B cell (primary cell): ENCODE measurements around the gene TRIO. TPM values are rescaled to one million over a fixed set of nuclear protein-coding genes. Genes with fewer than 3 reads are reported as not detected.

Experiments used
- ATAC-seq: fragments of 200-7000 bp; cut with Tn5 transposase; one replicate; pipeline ENCODE4 v1.10.0; 2021; ENCODE audit warnings: low read depth, mild to moderate bottlenecking, moderate number of reproducible peaks, moderate library complexity
- CTCF ChIA-PET: fragments of 350-600 bp; sonication (Branson Sonifier 250); formaldehyde crosslinking; loops from one replicate; lab custom pipeline; 2021; ENCODE audit warnings: antibody characterized with exemption, inconsistent platforms; lab: Charles Lee
- POLR2A ChIA-PET: fragments of 350-600 bp; sonication (Branson Sonifier 250); formaldehyde crosslinking; loops from one replicate; lab custom pipeline; 2021; ENCODE audit warnings: antibody characterized with exemption; lab: Charles Lee
- DNase-seq: peaks from one replicate; pipeline ENCODE4 v3.0.0; 2013
- H2AFZ ChIP-seq: 2 replicates; pipeline ENCODE4 v1.6.1; 2012; ENCODE audit warnings: mild to moderate bottlenecking, low read depth, low read length; ENCODE audit not compliant: insufficient read depth, poor library complexity, severe bottlenecking
- H3K27ac ChIP-seq, 2 donors: 1 replicate in 1 of 2; 2 replicates in 1 of 2; pipeline ENCODE4 v1.5.1; 2012 to 2013; ENCODE audit warnings: low read length in 2 of 2, mild to moderate bottlenecking in 2 of 2, moderate library complexity in 1 of 2
- H3K27me3 ChIP-seq, 4 experiments: fragments of 200-600 bp in 1 of 4; sonication (generic) in 1 of 4; replicated peaks in 1 of 4; 1 replicate in 2 of 4; 2 replicates in 2 of 4; pipeline versions ENCODE4 v1.6.1 to v1.7.0; 2013 to 2016; ENCODE audit warnings: low read length in 3 of 4, mild to moderate bottlenecking in 2 of 4, mixed read lengths in 1 of 4, moderate library complexity in 1 of 4; ENCODE audit not compliant: insufficient read depth in 4 of 4, control insufficient read depth in 3 of 4; ENCODE audit errors: control extremely low read depth in 1 of 4
- H3K36me3 ChIP-seq, 2 experiments: replicated peaks in 1 of 2; 1 replicate in 1 of 2; 2 replicates in 1 of 2; pipeline versions ENCODE4 v1.6.1 to v1.7.1; 2013; ENCODE audit warnings: low read length in 1 of 2; ENCODE audit not compliant: insufficient read depth in 2 of 2, control insufficient read depth in 1 of 2; ENCODE audit errors: control extremely low read depth in 1 of 2, extremely low read depth in 1 of 2
- H3K4me1 ChIP-seq, 2 donors: fragments of 200-600 bp in 1 of 2; sonication (generic) in 1 of 2; 1 replicate in 1 of 2; 2 replicates in 1 of 2; pipeline versions ENCODE4 v1.5.1 to v1.6.1; 2013 to 2017; ENCODE audit warnings: low read length in 2 of 2; ENCODE audit not compliant: control insufficient read depth in 2 of 2, insufficient read depth in 2 of 2
- H3K4me2 ChIP-seq: replicated peaks from 2 replicates; pipeline ENCODE3; 2012; ENCODE audit warnings: mild to moderate bottlenecking, low read depth, low read length; ENCODE audit not compliant: poor library complexity, severe bottlenecking
- H3K4me3 ChIP-seq, 5 experiments: fragments of 200-600 bp in 1 of 5; sonication (generic) in 1 of 5; 1 replicate in 3 of 5; 2 replicates in 2 of 5; pipeline versions ENCODE4 v1.5.1 to v1.7.0; 2011 to 2016; ENCODE audit warnings: low read length in 4 of 5, mild to moderate bottlenecking in 4 of 5, low read depth in 2 of 5, control low read depth in 1 of 5, moderate library complexity in 1 of 5; ENCODE audit not compliant: insufficient read depth in 1 of 5; ENCODE audit errors: control extremely low read depth in 1 of 5, extremely low read depth in 1 of 5
- H3K79me2 ChIP-seq: fragments of 200-600 bp; sonication (generic); one replicate; pipeline ENCODE4 v1.6.0; 2016; ENCODE audit warnings: low read length; ENCODE audit not compliant: control insufficient read depth, insufficient read depth
- H3K9ac ChIP-seq: fragments of 200-600 bp; sonication (generic); 2 replicates; pipeline ENCODE4 v1.6.1; 2017; ENCODE audit warnings: mild to moderate bottlenecking, low read length, moderate library complexity
- H3K9me3 ChIP-seq, 3 donors: one replicate each; pipeline versions ENCODE4 v1.6.1 to v1.7.1; 2013; ENCODE audit warnings: low read length in 2 of 3; ENCODE audit not compliant: control insufficient read depth in 2 of 3, insufficient read depth in 1 of 3; ENCODE audit errors: control extremely low read depth in 1 of 3
- H4K20me1 ChIP-seq: 2 replicates; pipeline ENCODE4 v1.6.0; 2012; ENCODE audit warnings: mild to moderate bottlenecking, low read length; ENCODE audit not compliant: insufficient read depth, control insufficient read depth, poor library complexity, severe bottlenecking
- H3K27ac Mint-ChIP-seq: one replicate; pipeline ENCODE4 v1.8.0; 2021; ENCODE audit warnings: mixed read lengths
- H3K27me3 Mint-ChIP-seq: one replicate; pipeline ENCODE4 v1.8.0; 2021; ENCODE audit warnings: mixed read lengths
- H3K4me1 Mint-ChIP-seq: one replicate; pipeline ENCODE4 v1.8.0; 2021; ENCODE audit warnings: mixed read lengths
- H3K4me3 Mint-ChIP-seq: one replicate; pipeline ENCODE4 v1.8.0; 2021; ENCODE audit warnings: mixed read lengths
- H3K9me3 Mint-ChIP-seq: one replicate; pipeline ENCODE4 v1.8.0; 2022; ENCODE audit warnings: mixed read lengths; ENCODE audit not compliant: insufficient read depth
- EZH2 ChIP-seq: IDR thresholded peaks from 2 replicates; pipeline ENCODE4 v1.6.1; 2012; ENCODE audit warnings: borderline replicate concordance, low read depth, mild to moderate bottlenecking, moderate library complexity, low read length; ENCODE audit not compliant: insufficient read depth, poor library complexity, severe bottlenecking
- WGBS: methylation state at CpG from one replicate; pipeline ENCODE4 v1.1.5; 2013; ENCODE audit warnings: missing lambda C conversion rate; ENCODE audit not compliant: insufficient coverage; 5-methylcytosine and 5-hydroxymethylcytosine counted together
- intact Hi-C: fragments of 100-400 bp; cut with micrococcal nuclease; formaldehyde crosslinking; loops from one replicate; pipeline ENCODE4 v1.10.0; 2022
- polyA plus RNA-seq: library from polyadenylated mRNA; depleted of rRNA; stranded (reverse); fragments of >200 nt; gene quantifications from 2 replicates; pipeline ENCODE4 v1.2.3, GENCODE V29; 2012
- total RNA-seq, 2 donors: library from RNA; stranded (reverse); fragments of 120-200 nt in 1 of 2; gene quantifications; 1 replicate in 1 of 2; 2 replicates in 1 of 2; pipeline versions ENCODE4 v1.2.3 to v1.2.4, GENCODE V29; 2013 to 2022
- TF ChIP-seq, protein P1 (sequence below): fragments of 200-600 bp; IDR thresholded peaks from one replicate; pipeline ENCODE4 v1.8.0; 2022; ENCODE audit warnings: antibody characterized with exemption, mild to moderate bottlenecking

Gene TRIO
- total and polyA plus RNA-seq, 2 donors (not counting 1 experiment from before 2014, with no cell fraction given): 90.5 to 479 TPM

DNA sequence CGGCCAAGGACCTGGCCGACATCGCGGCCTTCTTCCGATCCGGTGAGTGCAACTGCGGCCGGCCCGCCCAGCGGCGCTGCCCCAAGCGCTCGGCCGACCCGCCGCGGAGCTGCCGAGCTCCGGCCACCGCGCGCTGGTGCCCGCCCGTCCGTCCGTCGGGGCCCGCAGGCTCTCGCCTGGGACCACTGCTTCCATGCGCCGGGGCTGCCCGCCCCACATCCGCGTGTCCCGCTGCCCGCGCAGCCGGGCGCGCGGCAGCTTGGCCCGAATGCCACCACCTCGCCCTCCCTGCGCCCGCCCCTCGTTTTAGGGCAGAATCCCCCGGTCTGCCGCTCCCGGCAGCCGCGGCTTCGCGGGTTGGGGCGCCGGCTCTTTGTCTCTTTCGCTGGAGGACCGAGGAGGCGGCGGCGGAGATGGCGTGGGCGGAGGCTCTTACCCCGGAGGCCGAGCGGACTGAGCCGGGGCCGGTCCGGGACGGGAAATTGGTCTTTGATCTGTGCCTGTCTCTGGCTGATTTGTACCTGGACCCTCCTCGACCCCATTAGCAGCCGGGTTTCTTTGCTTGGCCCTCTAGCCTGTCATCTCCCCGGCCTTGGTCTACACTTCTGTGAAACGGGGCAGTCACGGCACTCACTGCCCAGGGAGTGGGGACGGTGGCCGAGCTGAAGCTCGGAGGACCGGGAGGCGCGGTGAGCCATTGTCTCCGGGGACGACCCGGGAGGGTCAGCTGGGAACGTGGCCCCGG, 871 bp downstream of the TRIO start:
- POLR2A ChIA-PET: interaction anchor here (1.5 to 4.8 kb wide), 3 partner anchors 11 to 69 kb away, joined by 8 to 53 read pairs (median 12); no protein-coding TSS in a partner anchor
- Mint-ChIP-seq H3K4me1 (peaks cover 43% of the 10 kb centered on the region), H3K9me3 (no peaks in the 10 kb centered on the region), H3K4me3 (peak overlapping the region; percentile 86), H3K27ac (peak overlapping the region; percentile 97), H3K27me3 (peaks cover 6% of the 10 kb centered on the region)
- Histone ChIP-seq H3K4me3 (peak overlapping the region; percentile 57 to 97 (median 93)), H3K9me3 (no peaks in the 10 kb centered on the region), H3K9ac (peak overlapping the region; percentile 93), H3K27ac (peak overlapping the region; percentile 92 to 95), H4K20me1 (peaks cover 6% of the 10 kb centered on the region), H3K27me3 (peaks cover 0 to 4% (median 1%) of the 10 kb centered on the region in 4 experiments), H2AFZ (peak overlapping the region; percentile 68), H3K36me3 (no peaks in the 10 kb centered on the region), H3K4me1 (peaks cover 40 to 43% of the 10 kb centered on the region in 2 donors), H3K79me2 (peaks cover 57% of the 10 kb centered on the region), H3K4me2 (peak overlapping the region; percentile 98)
- CTCF ChIA-PET: interaction anchor here (1.0 to 7.4 kb wide), 14 partner anchors 10 to 125 kb away, joined by 3 to 64 read pairs (median 4); no protein-coding TSS in a partner anchor
- DNase-seq (peak; percentile 80), ATAC-seq (peak; percentile 2)
- TF ChIP-seq, protein P1, sequence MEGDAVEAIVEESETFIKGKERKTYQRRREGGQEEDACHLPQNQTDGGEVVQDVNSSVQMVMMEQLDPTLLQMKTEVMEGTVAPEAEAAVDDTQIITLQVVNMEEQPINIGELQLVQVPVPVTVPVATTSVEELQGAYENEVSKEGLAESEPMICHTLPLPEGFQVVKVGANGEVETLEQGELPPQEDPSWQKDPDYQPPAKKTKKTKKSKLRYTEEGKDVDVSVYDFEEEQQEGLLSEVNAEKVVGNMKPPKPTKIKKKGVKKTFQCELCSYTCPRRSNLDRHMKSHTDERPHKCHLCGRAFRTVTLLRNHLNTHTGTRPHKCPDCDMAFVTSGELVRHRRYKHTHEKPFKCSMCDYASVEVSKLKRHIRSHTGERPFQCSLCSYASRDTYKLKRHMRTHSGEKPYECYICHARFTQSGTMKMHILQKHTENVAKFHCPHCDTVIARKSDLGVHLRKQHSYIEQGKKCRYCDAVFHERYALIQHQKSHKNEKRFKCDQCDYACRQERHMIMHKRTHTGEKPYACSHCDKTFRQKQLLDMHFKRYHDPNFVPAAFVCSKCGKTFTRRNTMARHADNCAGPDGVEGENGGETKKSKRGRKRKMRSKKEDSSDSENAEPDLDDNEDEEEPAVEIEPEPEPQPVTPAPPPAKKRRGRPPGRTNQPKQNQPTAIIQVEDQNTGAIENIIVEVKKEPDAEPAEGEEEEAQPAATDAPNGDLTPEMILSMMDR: no peak
- no peak for TF ChIP-seq EZH2
- intact Hi-C loops: loop anchor here (1.0 to 10.0 kb wide), 7 partner anchors 25 to 851 kb away; partner anchors contain the start of gene OTULINL
- WGBS: under 1% methylated on average over 85 of the region's 85 CpGs
